Panc1 (cell line): ENCODE results near the gene TMEM82. TPM values are rescaled to one million over a fixed set of nuclear protein-coding genes. Genes with fewer than 3 reads are reported as not detected.
A peak's percentile ranks its signal among the peaks of the same experiment; 100 is the strongest.

Experiments used
- ATAC-seq: fragments of 200-7000 bp; cut with Tn5 transposase; 2 replicates; pipeline ENCODE4 v1.9.1; 2020; ENCODE audit warnings: mild to moderate bottlenecking, moderate library complexity
- BruUV-seq: library from RNA; stranded (reverse); fragments of 400-500 nt; replicated peaks from 2 replicates; lab custom pipeline; 2021; lab: Mats Ljungman, UMichigan
- CTCF ChIA-PET: fragments of 300-600 bp; sonication (Branson Sonifier 250); formaldehyde crosslinking; loops from one replicate; lab custom pipeline; 2022; ENCODE audit warnings: antibody characterized with exemption; lab: Charles Lee
- POLR2A ChIA-PET: fragments of 300-600 bp; sonication (Branson Sonifier 250); formaldehyde crosslinking; loops from one replicate; lab custom pipeline; 2022; ENCODE audit warnings: antibody characterized with exemption; lab: Charles Lee
- DNase-seq: peaks from one replicate; pipeline ENCODE4 v3.0.0-alpha.2; 2010; ENCODE audit warnings: low read depth, low spot score
- H3K27ac ChIP-seq: 2 replicates; pipeline ENCODE4 v1.5.1; 2011; ENCODE audit warnings: mild to moderate bottlenecking, low read length, inconsistent platforms
- H3K27me3 ChIP-seq: fragments of 200-500 bp; sonication (Bioruptor generic); 2 replicates; pipeline ENCODE4 v1.6.0; 2014; ENCODE audit warnings: low read length, inconsistent platforms; ENCODE audit not compliant: control insufficient read depth, insufficient read depth
- H3K36me3 ChIP-seq: fragments of 200-500 bp; sonication (Bioruptor generic); 2 replicates; pipeline ENCODE4 v1.5.1; 2014; ENCODE audit warnings: inconsistent platforms, mild to moderate bottlenecking, low read length, moderate library complexity; ENCODE audit not compliant: control insufficient read depth, insufficient read depth
- H3K4me1 ChIP-seq: 2 replicates; pipeline ENCODE4 v1.5.1; 2011; ENCODE audit warnings: inconsistent platforms, mild to moderate bottlenecking, low read length, moderate library complexity; ENCODE audit not compliant: control insufficient read depth, insufficient read depth
- H3K4me3 ChIP-seq, 2 experiments: 2 replicates each; pipeline ENCODE4 v1.5.1; 2011 to 2012; ENCODE audit warnings: low read depth in 2 of 2, low read length in 2 of 2, mild to moderate bottlenecking in 2 of 2, inconsistent platforms in 1 of 2, moderate library complexity in 1 of 2
- H3K9me3 ChIP-seq: fragments of 200-500 bp; sonication (Bioruptor generic); 2 replicates; pipeline ENCODE4 v1.5.1; 2014; ENCODE audit warnings: low read depth, mild to moderate bottlenecking, inconsistent platforms, low read length, moderate library complexity; ENCODE audit not compliant: control insufficient read depth, insufficient read depth
- POLR2AphosphoS5 ChIP-seq: IDR thresholded peaks from 2 replicates; pipeline ENCODE4 v1.6.1; 2012; ENCODE audit warnings: mild to moderate bottlenecking, low read depth, low read length, moderate library complexity
- SIN3A ChIP-seq: IDR thresholded peaks from 2 replicates; pipeline ENCODE4 v1.6.1; 2012; ENCODE audit warnings: low read depth, mild to moderate bottlenecking, low read length, moderate library complexity, borderline replicate concordance; ENCODE audit not compliant: insufficient read depth
- TCF7L2 ChIP-seq: IDR thresholded peaks from 2 replicates; pipeline ENCODE4 v1.6.1; 2011; ENCODE audit warnings: mild to moderate bottlenecking, low read depth, low read length, inconsistent platforms
- in situ Hi-C: cut with HindIII; loops from 2 replicates; pipeline ENCODE4 v1.10.0; 2016; ENCODE audit warnings: low sequenced_read_pairs, low pct_unique_long_range_greater_than_20kb
- intact Hi-C: fragments of 100-400 bp; cut with micrococcal nuclease; formaldehyde crosslinking; loops from one replicate; pipeline ENCODE4 v1.10.0; 2022; ENCODE audit not compliant: unreplicated experiment
- total RNA-seq: library from RNA; stranded (reverse); gene quantifications from one replicate; pipeline ENCODE4 v1.2.1, GENCODE V29; 2021; ENCODE audit not compliant: unreplicated experiment
- TF ChIP-seq, protein P1 (sequence below): fragments of 450-650 bp; IDR thresholded peaks from 2 replicates; pipeline ENCODE4 v1.5.1; 2017; ENCODE audit warnings: mild to moderate bottlenecking
- TF ChIP-seq, protein P2 (sequence below), 2 experiments: IDR thresholded peaks; 2 replicates each; pipeline ENCODE4 v1.6.1; 2011 to 2012; ENCODE audit warnings: low read depth in 2 of 2, control low read depth in 1 of 2, low read length in 1 of 2, mild to moderate bottlenecking in 1 of 2, moderate library complexity in 1 of 2; ENCODE audit not compliant: insufficient read depth in 1 of 2

TMEM82 gene
- total RNA-seq, 1 experiment from 2014 or later: not detected

DNA sequence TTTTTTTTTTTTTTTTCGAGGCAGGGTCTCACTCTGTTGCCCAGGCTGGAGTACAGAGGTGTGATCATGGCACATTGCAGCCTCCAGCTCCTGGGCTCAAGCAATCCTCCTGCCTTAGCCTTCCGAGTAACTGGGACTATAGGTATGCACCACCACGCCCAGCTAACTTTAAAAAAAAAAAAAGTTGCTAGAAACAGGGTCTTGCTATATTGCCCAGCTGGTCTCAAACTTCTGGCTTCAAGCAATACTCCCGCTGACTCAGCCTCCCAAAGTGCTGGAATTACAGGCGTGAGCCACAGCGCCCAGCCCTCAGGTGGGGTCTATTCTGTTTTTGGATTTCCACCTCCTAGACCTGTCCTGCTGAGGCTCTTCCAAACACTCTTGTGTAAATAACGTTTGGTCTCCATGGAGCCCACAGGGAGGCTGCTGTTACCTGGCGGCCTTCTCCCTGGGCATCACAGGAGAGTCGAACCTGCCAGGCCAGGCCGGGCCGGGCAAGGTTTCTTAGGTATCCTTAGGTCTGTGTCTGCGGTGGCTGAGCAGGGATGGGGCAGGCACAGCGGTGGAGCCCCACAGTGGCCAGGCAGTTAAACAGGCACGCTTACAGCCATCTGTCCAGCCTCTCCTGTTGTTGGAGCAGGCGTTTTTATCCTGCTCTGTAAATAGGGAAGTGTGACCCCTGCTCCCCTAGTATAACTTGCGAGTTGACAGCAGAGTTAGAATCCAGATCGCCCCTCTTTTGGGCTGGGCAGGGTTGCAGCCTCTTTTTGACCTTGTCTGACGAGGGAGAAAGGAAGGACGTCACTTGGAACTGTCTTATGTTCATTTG lies 39.4 kb upstream of the TMEM82 start:
- intact Hi-C loops (no loop called here), in situ Hi-C loops (no loop called here)
- TF ChIP-seq, protein P1, sequence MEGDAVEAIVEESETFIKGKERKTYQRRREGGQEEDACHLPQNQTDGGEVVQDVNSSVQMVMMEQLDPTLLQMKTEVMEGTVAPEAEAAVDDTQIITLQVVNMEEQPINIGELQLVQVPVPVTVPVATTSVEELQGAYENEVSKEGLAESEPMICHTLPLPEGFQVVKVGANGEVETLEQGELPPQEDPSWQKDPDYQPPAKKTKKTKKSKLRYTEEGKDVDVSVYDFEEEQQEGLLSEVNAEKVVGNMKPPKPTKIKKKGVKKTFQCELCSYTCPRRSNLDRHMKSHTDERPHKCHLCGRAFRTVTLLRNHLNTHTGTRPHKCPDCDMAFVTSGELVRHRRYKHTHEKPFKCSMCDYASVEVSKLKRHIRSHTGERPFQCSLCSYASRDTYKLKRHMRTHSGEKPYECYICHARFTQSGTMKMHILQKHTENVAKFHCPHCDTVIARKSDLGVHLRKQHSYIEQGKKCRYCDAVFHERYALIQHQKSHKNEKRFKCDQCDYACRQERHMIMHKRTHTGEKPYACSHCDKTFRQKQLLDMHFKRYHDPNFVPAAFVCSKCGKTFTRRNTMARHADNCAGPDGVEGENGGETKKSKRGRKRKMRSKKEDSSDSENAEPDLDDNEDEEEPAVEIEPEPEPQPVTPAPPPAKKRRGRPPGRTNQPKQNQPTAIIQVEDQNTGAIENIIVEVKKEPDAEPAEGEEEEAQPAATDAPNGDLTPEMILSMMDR: no peak; the same call in 1 of the 2 replicates
- no peak for TF ChIP-seq TCF7L2
- TF ChIP-seq, protein P2, sequence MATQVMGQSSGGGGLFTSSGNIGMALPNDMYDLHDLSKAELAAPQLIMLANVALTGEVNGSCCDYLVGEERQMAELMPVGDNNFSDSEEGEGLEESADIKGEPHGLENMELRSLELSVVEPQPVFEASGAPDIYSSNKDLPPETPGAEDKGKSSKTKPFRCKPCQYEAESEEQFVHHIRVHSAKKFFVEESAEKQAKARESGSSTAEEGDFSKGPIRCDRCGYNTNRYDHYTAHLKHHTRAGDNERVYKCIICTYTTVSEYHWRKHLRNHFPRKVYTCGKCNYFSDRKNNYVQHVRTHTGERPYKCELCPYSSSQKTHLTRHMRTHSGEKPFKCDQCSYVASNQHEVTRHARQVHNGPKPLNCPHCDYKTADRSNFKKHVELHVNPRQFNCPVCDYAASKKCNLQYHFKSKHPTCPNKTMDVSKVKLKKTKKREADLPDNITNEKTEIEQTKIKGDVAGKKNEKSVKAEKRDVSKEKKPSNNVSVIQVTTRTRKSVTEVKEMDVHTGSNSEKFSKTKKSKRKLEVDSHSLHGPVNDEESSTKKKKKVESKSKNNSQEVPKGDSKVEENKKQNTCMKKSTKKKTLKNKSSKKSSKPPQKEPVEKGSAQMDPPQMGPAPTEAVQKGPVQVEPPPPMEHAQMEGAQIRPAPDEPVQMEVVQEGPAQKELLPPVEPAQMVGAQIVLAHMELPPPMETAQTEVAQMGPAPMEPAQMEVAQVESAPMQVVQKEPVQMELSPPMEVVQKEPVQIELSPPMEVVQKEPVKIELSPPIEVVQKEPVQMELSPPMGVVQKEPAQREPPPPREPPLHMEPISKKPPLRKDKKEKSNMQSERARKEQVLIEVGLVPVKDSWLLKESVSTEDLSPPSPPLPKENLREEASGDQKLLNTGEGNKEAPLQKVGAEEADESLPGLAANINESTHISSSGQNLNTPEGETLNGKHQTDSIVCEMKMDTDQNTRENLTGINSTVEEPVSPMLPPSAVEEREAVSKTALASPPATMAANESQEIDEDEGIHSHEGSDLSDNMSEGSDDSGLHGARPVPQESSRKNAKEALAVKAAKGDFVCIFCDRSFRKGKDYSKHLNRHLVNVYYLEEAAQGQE (IDR thresholded peaks at IDR 0.05; ENCODE audit: insufficient read depth in 1 of 2, low read depth in 2 of 2, low read length in 1 of 2): no peak
- TF ChIP-seq POLR2AphosphoS5: no peak
- no peak for TF ChIP-seq SIN3A
- DNase-seq (no peak), ATAC-seq (peak; percentile 87)
- Histone ChIP-seq H3K27ac (no peak overlapping the region), H3K4me3 (no peak overlapping the region), H3K27me3 (no peaks in the 10 kb centered on the region), H3K36me3 (no peaks in the 10 kb centered on the region), H3K4me1 (peaks cover 3% of the 10 kb centered on the region; the same call in 1 of the 2 replicates), H3K9me3 (no peaks in the 10 kb centered on the region)
- POLR2A ChIA-PET: interaction anchor here (0.5 kb wide), 1 partner anchor 13 kb away, joined by 4 read pairs; no protein-coding TSS in a partner anchor
- CTCF ChIA-PET: no interaction called here
- no TSS peak for BruUV-seq

DNA sequence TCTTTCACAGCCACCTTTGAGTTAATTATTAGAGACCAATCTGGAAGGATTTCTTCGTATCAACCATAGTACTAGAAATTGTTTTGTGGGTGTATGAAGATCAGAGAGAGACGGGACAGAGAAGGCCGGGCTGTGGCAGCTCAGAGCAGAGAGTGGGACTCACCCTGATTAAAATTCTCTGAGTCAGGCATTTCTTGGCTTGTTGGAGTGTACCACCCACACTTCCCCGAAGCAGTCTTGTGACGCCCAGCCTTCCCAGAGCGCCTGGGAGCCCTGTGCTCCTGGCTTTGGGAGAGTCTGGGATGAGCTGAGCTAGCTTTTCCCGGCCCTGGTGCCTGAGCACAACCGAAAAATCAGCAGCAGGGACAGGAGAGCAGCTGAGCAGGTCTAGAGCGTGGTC lies 38.7 kb upstream of the TMEM82 start:
- CTCF ChIA-PET: no interaction called here
- TF ChIP-seq, protein P1: no peak
- no peaks in the 10 kb centered on the region for H3K9me3 ChIP-seq
- H3K4me1 ChIP-seq: peaks cover 3% of the 10 kb centered on the region; the same call in 1 of the 2 replicates
- POLR2A ChIA-PET: no interaction called here
- H3K27me3 ChIP-seq: no peaks in the 10 kb centered on the region
- in situ Hi-C loops: no loop called here
- H3K27ac ChIP-seq: no peak overlapping the region
- no TSS peak for BruUV-seq
- H3K36me3 ChIP-seq: no peaks in the 10 kb centered on the region
- intact Hi-C loops: no loop called here
- DNase-seq: no peak
- peak; percentile 43; the same call in 1 of the 2 replicates for ATAC-seq
- no peak overlapping the region for H3K4me3 ChIP-seq
